ENCODE data around the gene CCDC8. TPM values are rescaled to one million over a fixed set of nuclear protein-coding genes. Genes with fewer than 3 reads are reported as not detected.

CCDC8 gene
- total and polyA plus RNA-seq, 2 donors (not counting 3 experiments of a cell fraction or from before 2014, with no cell fraction given) = 0.18 to 0.75 TPM

DNA sequence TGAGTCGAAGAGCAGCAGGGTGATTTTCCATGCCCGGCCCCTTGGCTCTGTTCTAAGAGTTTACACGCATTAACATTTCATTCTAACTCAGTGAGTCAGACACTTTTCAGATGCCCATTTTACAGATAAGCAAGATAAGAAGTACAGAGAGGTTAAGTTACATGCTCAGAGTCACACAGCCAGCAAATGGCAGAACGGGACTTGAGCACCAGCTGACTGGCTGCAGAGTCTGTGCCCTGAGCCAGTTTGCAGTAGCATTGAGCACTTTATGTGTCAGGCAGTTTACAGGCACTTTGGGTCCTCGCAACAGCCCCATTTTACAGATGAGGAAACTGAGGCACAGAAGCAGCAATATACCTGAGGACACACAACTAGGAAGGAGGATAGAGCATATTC, 19.0 kb downstream of the CCDC8 start:
- no peak for FAIRE-seq
- no peak overlapping the region for H2AFZ ChIP-seq (ENCODE audit: low read depth, low read length)
- H3K9me3 ChIP-seq (replicated peaks; ENCODE audit: control insufficient read depth, insufficient read depth, low read length) = no peaks in the 10 kb centered on the region
- intact Hi-C loops (cut with micrococcal nuclease) (no loop called here), dilution Hi-C loops (cut with MboI; ENCODE audit: extremely low pct_ligation_motif_present, low sequenced_read_pairs) (no loop called here)
- H3K4me3 ChIP-seq (replicated peaks in 1 of 3; ENCODE audit: insufficient read depth in 1 of 3, low read depth in 1 of 3, low read length in 3 of 3) = no peak overlapping the region
- no peaks in the 10 kb centered on the region for H3K27me3 ChIP-seq (ENCODE audit: control insufficient read depth in 2 of 2, insufficient read depth in 2 of 2, low read length in 2 of 2)
- no peaks in the 10 kb centered on the region for H3K9me1 ChIP-seq (replicated peaks; ENCODE audit: control insufficient read depth, extremely low read depth, insufficient read depth, low read length)
- peaks cover 8 to 14% of the 10 kb centered on the region in 2 experiments for H3K36me3 ChIP-seq (ENCODE audit: control insufficient read depth in 2 of 2, extremely low read depth in 1 of 2, insufficient read depth in 2 of 2, low read length in 2 of 2)
- H3K79me2 ChIP-seq (ENCODE audit: control insufficient read depth, insufficient read depth, low read length) = no peaks in the 10 kb centered on the region
- POLR2A ChIA-PET = no interaction called here
- no peaks in the 10 kb centered on the region for H3K4me1 ChIP-seq (ENCODE audit: control insufficient read depth, extremely low read depth, insufficient read depth, low read length)
- H3K9ac ChIP-seq (replicated peaks; ENCODE audit: extremely low read depth, insufficient read depth, low read length) = no peak overlapping the region
- no TSS peak for BruUV-seq (replicated peaks)
- H3K27ac ChIP-seq (ENCODE audit: insufficient read depth, low read depth, low read length) = no peak overlapping the region
- CTCF ChIA-PET = interaction anchor here (0.7 to 4.3 kb wide), 5 partner anchors 30 to 119 kb away, joined by 3 to 72 read pairs (median 30); no protein-coding TSS in a partner anchor
- no peaks in the 10 kb centered on the region for H4K20me1 ChIP-seq (replicated peaks; ENCODE audit: control insufficient read depth, extremely low read depth, insufficient read depth, low read length)
- DNase-seq (ENCODE audit: low read depth, low spot score) = no peak
- H3K4me2 ChIP-seq (ENCODE audit: insufficient read depth, low read length) = no peak overlapping the region
- no peak for TF ChIP-seq POLR2A (IDR thresholded peaks at IDR 0.05; ENCODE audit: low read depth, low read length)
- no peak for TF ChIP-seq CTCF (IDR thresholded peaks at IDR 0.05; ENCODE audit: extremely low read depth in 1 of 2, insufficient read depth in 1 of 2, low read depth in 1 of 2, low read length in 2 of 2)
- TF ChIP-seq JUN (IDR thresholded peaks at IDR 0.05; ENCODE audit: borderline replicate concordance, insufficient read depth, insufficient read length, low read depth) = no peak
- no peak for TF ChIP-seq EZH2 (IDR thresholded peaks at IDR 0.05; ENCODE audit: borderline replicate concordance, low read depth, low read length, severe bottlenecking)
- no peak for TF ChIP-seq GATA2 (IDR thresholded peaks at IDR 0.05; ENCODE audit: insufficient read depth, insufficient read length, low read depth, low read length)
- TF ChIP-seq MAX (IDR thresholded peaks at IDR 0.05; ENCODE audit: insufficient read depth, insufficient read length) = no peak
- TF ChIP-seq POLR2AphosphoS5 (IDR thresholded peaks at IDR 0.05; ENCODE audit: insufficient read depth, low read depth, low read length) = no peak
- no peak for TF ChIP-seq MYC (IDR thresholded peaks at IDR 0.05; ENCODE audit: low read depth, low read length)
- TF ChIP-seq FOS (IDR thresholded peaks at IDR 0.05; ENCODE audit: borderline replicate concordance, insufficient read depth, low read length) = no peak
